K562 (cell line): ENCODE data around the gene TMEM116. TPM values are rescaled to one million over a fixed set of nuclear protein-coding genes. Genes with fewer than 3 reads are reported as not detected.

Source experiments
- ARHGAP35 ChIP-seq: fragments of 450-650 bp; IDR thresholded peaks from 2 replicates; pipeline ENCODE4 v1.6.1; 2018; ENCODE audit not compliant: partially characterized antibody
- BDP1 ChIP-seq: IDR thresholded peaks from 3 replicates; pipeline ENCODE4 v1.6.1; 2011; ENCODE audit not compliant: insufficient read length, insufficient read depth
- BRD4 ChIP-seq: fragments of 200-600 bp; sonication (generic); IDR thresholded peaks from 2 replicates; pipeline ENCODE4 v1.6.1; 2017; ENCODE audit warnings: inconsistent platforms
- CC2D1A ChIP-seq: fragments of 450-650 bp; IDR thresholded peaks from 2 replicates; pipeline ENCODE4 v1.6.1; 2017; ENCODE audit warnings: mild to moderate bottlenecking
- CCNT2 ChIP-seq: IDR thresholded peaks from 2 replicates; pipeline ENCODE4 v1.6.1; 2011; ENCODE audit warnings: borderline replicate concordance, low read depth, mild to moderate bottlenecking, moderate library complexity, mixed read lengths, low read length; ENCODE audit not compliant: insufficient read length; ENCODE audit errors: extremely low read depth
- CEBPB ChIP-seq: fragments of 450-650 bp; IDR thresholded peaks from 2 replicates; pipeline ENCODE4 v1.6.1; 2016; ENCODE audit warnings: missing genetic modification characterization, missing compliant biosample characterization
- EHMT2 ChIP-seq: fragments of 450-650 bp; IDR thresholded peaks from 2 replicates; pipeline ENCODE4 v1.6.1; 2018; ENCODE audit warnings: antibody characterized with exemption
- HDAC1 ChIP-seq, 2 experiments: fragments of 450-650 bp; IDR thresholded peaks; 2 replicates each; pipeline ENCODE4 v1.6.1; 2016 to 2017; ENCODE audit warnings: inconsistent platforms in 1 of 2, mild to moderate bottlenecking in 1 of 2, moderate library complexity in 1 of 2
- NBN ChIP-seq: fragments of 450-650 bp; IDR thresholded peaks from 2 replicates; pipeline ENCODE4 v1.6.1; 2016; ENCODE audit warnings: low read depth, mild to moderate bottlenecking
- NFIX ChIP-seq: fragments of 250-450 bp; sonication (Bioruptor Pico); IDR thresholded peaks from 2 replicates; pipeline ENCODE4 v1.4.0; 2020; ENCODE audit warnings: low read depth, mild to moderate bottlenecking, moderate library complexity
- PHF8 ChIP-seq: fragments of 200-600 bp; sonication (generic); IDR thresholded peaks from 2 replicates; pipeline ENCODE4 v1.6.1; 2012; ENCODE audit warnings: mixed run types, mild to moderate bottlenecking, inconsistent platforms, low read length, moderate library complexity, borderline replicate concordance
- RHOXF2B ChIP-seq: fragments of 250-450 bp; sonication (Bioruptor Pico); conservative IDR thresholded peaks from 2 replicates; pipeline ENCODE4 v1.5.1; 2021
- SAFB ChIP-seq: fragments of 200-400 bp; formaldehyde crosslinking; IDR thresholded peaks from 2 replicates; pipeline ENCODE4 v1.6.1; 2017; ENCODE audit warnings: low read depth, low read length, borderline replicate concordance
- SMARCE1 ChIP-seq: fragments of 450-650 bp; IDR thresholded peaks from 2 replicates; pipeline ENCODE4 v1.7.1; 2016; ENCODE audit warnings: mild to moderate bottlenecking
- SRSF7 ChIP-seq: fragments of 200-400 bp; formaldehyde crosslinking; optimal IDR thresholded peaks from 2 replicates; pipeline ENCODE3; 2017; ENCODE audit warnings: mild to moderate bottlenecking, low read depth, low read length
- TGIF2 ChIP-seq: sonication (generic); formaldehyde crosslinking; IDR thresholded peaks from 2 replicates; pipeline ENCODE4 v1.8.1; 2022; ENCODE audit warnings: mild to moderate bottlenecking, missing genetic modification reagents, moderate library complexity
- ZNF175 ChIP-seq: fragments of 200-800 bp; sonication (Bioruptor generic); IDR thresholded peaks from 2 replicates; pipeline ENCODE4 v1.6.1; 2016; ENCODE audit warnings: low read depth, mild to moderate bottlenecking, missing genetic modification characterization, missing compliant biosample characterization
- ZNF354B ChIP-seq: fragments of 250-450 bp; sonication (Bioruptor Pico); IDR thresholded peaks from 2 replicates; pipeline ENCODE4 v1.4.0; 2020
- polyA plus RNA-seq, 8 experiments: library from polyadenylated mRNA; depleted of rRNA in 4 of 8; stranded (reverse) in 5 of 8; unstranded in 3 of 8; fragments of >200 nt; fragmentation: Nextera tagmentation in 2 of 8; fragmentation: Illumina TruSeq in 1 of 8; extraction: Ambion mirVana in 2 of 8; extraction: Trizol in 1 of 8; gene quantifications; 2 replicates each; pipeline versions ENCODE4 v1.2.1 to v1.2.3, GENCODE V29; 2011 to 2014; ENCODE audit warnings: inconsistent platforms in 1 of 8, missing spikeins in 1 of 8
- total RNA-seq, 7 experiments: library from RNA; depleted of rRNA in 6 of 7; stranded (reverse); fragments of >200 nt in 6 of 7; fragmentation: Illumina TruSeq in 2 of 7; extraction: Trizol in 2 of 7; gene quantifications; 2 replicates each; pipeline versions ENCODE4 v1.2.1 to v1.2.3, GENCODE V29; 2011 to 2021; ENCODE audit warnings: low replicate concordance in 1 of 7
- TF ChIP-seq, protein P1 (sequence below): sonication (generic); formaldehyde crosslinking; IDR thresholded peaks from 2 replicates; pipeline ENCODE4 v1.8.0; 2022; ENCODE audit warnings: mild to moderate bottlenecking, missing genetic modification reagents, borderline replicate concordance
- TF ChIP-seq, protein P2 (sequence below), 2 experiments: fragments of 450-650 bp; IDR thresholded peaks; 2 replicates each; pipeline ENCODE4 v1.6.1; 2016
- TF ChIP-seq, protein P3 (sequence below), 2 experiments: fragments of 450-650 bp in 1 of 2; IDR thresholded peaks; 2 replicates each; pipeline ENCODE4 v1.6.1; 2011 to 2017; ENCODE audit warnings: low read depth in 2 of 2, antibody characterized with exemption in 1 of 2, borderline replicate concordance in 1 of 2, low read length in 1 of 2, mild to moderate bottlenecking in 1 of 2, mixed read lengths in 1 of 2; ENCODE audit not compliant: control insufficient read depth in 1 of 2

TMEM116 gene
- total and polyA plus RNA-seq, 9 of the 15 experiments (the other 6 are each of a cell fraction or from before 2014, with no cell fraction given) = 5.2 to 78.6 (median 13.9) TPM

DNA sequence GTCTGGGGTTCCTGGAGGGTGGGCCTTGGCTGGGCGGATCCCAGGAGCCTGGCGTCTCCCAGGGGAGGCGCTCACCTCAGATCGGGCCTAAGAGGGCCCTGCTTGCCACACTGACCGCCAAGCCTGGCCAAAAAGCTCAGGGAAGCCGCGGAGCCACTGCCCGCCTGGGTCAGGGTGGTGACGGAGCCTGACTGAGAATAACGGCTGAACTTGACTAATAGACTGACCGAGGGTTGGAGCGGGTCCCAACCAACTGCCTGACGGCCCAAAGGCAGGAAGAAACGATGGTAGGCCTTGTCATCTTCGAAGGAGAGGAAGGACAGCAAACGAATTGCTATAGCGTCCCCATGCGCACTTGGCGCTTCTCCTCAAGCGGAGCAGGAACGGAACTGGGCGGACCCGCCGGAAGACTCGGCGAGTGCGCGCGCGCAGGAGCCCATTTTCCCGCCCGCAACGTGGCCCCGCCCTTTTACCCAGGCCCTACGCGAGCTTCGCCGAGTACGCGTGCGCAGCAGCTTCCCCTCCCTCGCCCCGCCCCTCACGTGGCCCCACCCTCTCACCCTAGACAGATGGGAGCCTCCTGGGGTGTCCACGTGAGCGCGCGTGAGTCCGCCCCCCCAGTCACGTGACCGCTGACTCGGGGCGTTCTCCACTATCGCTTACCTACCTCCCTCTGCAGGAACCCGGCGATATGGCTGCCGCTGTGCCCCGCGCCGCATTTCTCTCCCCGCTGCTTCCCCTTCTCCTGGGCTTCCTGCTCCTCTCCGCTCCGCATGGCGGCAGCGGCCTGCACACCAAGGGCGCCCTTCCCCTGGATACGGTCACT, at the start of gene TMEM116, which contains the start of gene ERP29 (continued):
- TF ChIP-seq CEBPB (tag) (no peak), NBN (peak; percentile 52; the same call in 1 of the 2 replicates), SRSF7 (no peak), BDP1 (no peak), CC2D1A (peak; percentile 90), SAFB (no peak), BRD4 (no peak), ZNF354B (CRISPR knock-in tag) (no peak), TGIF2 (CRISPR knock-in tag) (no peak; the same call in 1 of the 2 replicates), HDAC1 (IDR thresholded peaks at IDR 0.05) (peak; percentile 12 to 93; a peak in 2 of 4 replicates), NFIX (CRISPR knock-in tag) (no peak), ZNF175 (no peak; the same call in 1 of the 2 replicates), ARHGAP35 (no peak), SMARCE1 (no peak), RHOXF2B (CRISPR knock-in tag) (no peak), CCNT2 (peak; percentile 65), PHF8 (peak; percentile 88; the same call in 1 of the 2 replicates), EHMT2 (peak; percentile 39; the same call in 1 of the 2 replicates)
- TF ChIP-seq, protein P1, sequence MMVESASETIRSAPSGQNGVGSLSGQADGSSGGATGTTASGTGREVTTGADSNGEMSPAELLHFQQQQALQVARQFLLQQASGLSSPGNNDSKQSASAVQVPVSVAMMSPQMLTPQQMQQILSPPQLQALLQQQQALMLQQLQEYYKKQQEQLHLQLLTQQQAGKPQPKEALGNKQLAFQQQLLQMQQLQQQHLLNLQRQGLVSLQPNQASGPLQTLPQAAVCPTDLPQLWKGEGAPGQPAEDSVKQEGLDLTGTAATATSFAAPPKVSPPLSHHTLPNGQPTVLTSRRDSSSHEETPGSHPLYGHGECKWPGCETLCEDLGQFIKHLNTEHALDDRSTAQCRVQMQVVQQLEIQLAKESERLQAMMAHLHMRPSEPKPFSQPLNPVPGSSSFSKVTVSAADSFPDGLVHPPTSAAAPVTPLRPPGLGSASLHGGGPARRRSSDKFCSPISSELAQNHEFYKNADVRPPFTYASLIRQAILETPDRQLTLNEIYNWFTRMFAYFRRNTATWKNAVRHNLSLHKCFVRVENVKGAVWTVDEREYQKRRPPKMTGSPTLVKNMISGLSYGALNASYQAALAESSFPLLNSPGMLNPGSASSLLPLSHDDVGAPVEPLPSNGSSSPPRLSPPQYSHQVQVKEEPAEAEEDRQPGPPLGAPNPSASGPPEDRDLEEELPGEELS = no peak; the same call in 1 of the 2 replicates
- TF ChIP-seq, protein P2, sequence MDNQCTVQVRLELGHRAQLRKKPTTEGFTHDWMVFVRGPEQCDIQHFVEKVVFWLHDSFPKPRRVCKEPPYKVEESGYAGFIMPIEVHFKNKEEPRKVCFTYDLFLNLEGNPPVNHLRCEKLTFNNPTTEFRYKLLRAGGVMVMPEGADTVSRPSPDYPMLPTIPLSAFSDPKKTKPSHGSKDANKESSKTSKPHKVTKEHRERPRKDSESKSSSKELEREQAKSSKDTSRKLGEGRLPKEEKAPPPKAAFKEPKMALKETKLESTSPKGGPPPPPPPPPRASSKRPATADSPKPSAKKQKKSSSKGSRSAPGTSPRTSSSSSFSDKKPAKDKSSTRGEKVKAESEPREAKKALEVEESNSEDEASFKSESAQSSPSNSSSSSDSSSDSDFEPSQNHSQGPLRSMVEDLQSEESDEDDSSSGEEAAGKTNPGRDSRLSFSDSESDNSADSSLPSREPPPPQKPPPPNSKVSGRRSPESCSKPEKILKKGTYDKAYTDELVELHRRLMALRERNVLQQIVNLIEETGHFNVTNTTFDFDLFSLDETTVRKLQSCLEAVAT (IDR thresholded peaks at IDR 0.05) = peak; percentile 69 to 70; a peak in 1 of 4 replicates
- TF ChIP-seq, protein P3, sequence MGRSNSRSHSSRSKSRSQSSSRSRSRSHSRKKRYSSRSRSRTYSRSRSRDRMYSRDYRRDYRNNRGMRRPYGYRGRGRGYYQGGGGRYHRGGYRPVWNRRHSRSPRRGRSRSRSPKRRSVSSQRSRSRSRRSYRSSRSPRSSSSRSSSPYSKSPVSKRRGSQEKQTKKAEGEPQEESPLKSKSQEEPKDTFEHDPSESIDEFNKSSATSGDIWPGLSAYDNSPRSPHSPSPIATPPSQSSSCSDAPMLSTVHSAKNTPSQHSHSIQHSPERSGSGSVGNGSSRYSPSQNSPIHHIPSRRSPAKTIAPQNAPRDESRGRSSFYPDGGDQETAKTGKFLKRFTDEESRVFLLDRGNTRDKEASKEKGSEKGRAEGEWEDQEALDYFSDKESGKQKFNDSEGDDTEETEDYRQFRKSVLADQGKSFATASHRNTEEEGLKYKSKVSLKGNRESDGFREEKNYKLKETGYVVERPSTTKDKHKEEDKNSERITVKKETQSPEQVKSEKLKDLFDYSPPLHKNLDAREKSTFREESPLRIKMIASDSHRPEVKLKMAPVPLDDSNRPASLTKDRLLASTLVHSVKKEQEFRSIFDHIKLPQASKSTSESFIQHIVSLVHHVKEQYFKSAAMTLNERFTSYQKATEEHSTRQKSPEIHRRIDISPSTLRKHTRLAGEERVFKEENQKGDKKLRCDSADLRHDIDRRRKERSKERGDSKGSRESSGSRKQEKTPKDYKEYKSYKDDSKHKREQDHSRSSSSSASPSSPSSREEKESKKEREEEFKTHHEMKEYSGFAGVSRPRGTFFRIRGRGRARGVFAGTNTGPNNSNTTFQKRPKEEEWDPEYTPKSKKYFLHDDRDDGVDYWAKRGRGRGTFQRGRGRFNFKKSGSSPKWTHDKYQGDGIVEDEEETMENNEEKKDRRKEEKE (IDR thresholded peaks at IDR 0.05; ENCODE audit: borderline replicate concordance in 1 of 2, control insufficient read depth in 1 of 2, low read depth in 2 of 2, low read length in 1 of 2) = no peak
